ENCODE results near the gene MED9.
A peak's percentile ranks its signal among the peaks of the same experiment; 100 is the strongest.

Gene MED9

DNA sequence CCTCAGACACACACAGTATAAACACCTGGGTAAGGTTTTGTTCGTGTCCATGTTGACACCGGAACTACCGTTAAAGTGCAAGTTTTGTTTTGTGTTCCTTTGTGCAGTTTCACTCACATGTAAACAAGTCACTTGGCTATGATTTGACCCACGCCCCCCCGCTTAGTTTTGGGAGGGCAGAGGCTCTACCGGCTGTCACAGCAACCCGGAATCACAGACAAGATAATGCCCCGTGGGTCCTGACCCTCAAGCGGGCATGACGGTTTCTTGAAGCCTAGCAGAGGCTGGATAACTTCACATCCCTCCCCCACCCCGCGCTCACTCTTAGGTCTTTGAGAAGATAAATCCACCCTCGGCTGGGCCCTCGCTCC is 17.7 kb downstream of the MED9 start:
- no peak for DNase-seq (ENCODE audit: low read depth)
- H3K4me3 ChIP-seq (ENCODE audit: low read length), result no peak overlapping the region
- TF ChIP-seq, protein P1, sequence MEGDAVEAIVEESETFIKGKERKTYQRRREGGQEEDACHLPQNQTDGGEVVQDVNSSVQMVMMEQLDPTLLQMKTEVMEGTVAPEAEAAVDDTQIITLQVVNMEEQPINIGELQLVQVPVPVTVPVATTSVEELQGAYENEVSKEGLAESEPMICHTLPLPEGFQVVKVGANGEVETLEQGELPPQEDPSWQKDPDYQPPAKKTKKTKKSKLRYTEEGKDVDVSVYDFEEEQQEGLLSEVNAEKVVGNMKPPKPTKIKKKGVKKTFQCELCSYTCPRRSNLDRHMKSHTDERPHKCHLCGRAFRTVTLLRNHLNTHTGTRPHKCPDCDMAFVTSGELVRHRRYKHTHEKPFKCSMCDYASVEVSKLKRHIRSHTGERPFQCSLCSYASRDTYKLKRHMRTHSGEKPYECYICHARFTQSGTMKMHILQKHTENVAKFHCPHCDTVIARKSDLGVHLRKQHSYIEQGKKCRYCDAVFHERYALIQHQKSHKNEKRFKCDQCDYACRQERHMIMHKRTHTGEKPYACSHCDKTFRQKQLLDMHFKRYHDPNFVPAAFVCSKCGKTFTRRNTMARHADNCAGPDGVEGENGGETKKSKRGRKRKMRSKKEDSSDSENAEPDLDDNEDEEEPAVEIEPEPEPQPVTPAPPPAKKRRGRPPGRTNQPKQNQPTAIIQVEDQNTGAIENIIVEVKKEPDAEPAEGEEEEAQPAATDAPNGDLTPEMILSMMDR (IDR thresholded peaks at IDR 0.05; ENCODE audit: insufficient read depth, low read depth, low read length, missing control alignments), result no peak

DNA sequence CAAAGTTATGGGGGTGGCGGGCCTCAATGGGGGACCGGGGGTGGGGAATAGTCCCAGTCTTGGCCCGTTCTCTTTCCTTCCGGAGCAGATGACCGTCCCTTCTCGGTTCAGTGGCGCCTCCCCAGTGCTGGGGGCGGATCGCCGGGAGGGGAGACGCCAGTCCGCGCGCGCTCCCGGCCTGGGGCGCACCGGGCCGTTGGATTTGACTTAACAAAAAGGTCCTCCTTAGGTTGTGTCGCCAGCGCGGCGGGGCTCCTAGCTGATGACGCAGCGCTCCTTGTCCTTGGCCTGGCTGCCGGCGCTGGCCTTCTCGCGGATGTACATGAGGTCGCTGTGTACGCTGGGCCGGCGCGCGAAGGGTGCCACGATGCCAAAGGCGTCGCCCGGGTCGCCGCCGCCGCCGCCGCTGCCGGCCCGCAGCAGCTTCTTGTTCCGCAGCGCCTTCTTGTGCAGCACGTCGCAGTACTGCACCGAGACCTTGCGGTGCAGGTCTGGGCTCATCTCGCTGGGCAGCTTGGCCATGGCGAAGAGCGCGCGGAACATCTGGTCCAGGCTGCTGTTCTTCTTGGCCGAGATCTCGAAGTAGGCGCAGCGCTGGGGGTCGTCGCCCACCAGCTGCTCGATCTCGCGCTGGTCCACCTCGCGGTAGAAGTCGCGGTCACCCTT is 18.2 kb downstream of the MED9 start:
- no peak overlapping the region for H3K4me3 ChIP-seq (ENCODE audit: low read length)
- TF ChIP-seq, protein P1 (IDR thresholded peaks at IDR 0.05; ENCODE audit: insufficient read depth, low read depth, low read length, missing control alignments), result no peak
- DNase-seq (ENCODE audit: low read depth), result peak; percentile 45

DNA sequence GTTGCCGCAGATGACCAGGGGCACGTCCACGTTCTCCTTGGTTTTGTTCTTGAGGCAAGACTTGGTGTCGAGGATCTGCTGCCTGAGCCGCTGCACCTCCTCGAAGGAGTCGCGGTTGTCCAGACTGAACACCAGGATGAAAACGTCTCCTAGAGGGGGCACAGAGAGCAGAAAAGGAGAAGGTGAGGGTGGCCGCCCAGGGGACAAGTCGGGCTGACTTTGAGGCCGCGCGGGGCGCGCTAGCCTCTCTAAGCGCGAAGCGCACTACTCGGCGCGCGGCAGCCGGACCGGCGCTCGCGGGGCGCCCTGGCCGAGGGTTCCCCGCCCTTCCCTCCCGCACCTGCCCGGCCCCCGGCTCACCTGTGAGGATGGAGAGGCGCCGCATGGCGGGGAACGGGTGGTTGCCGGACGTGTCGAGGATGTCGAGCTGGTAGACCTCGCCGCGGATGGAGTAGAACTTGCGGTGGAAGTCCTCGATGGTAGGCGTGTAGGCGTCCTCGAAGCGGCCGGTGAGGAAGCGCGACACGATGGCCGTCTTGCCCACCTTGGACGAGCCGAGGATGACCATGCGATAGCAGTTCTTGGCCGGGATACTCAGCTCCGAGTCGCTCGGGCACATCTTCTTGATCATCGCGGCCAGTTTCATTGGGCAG is 18.9 kb downstream of the MED9 start:
- peak; percentile 37 for DNase-seq (ENCODE audit: low read depth)
- H3K4me3 ChIP-seq (ENCODE audit: low read length), result peak overlapping the region; percentile 21
- TF ChIP-seq, protein P1 (IDR thresholded peaks at IDR 0.05; ENCODE audit: insufficient read depth, low read depth, low read length, missing control alignments), result no peak

DNA sequence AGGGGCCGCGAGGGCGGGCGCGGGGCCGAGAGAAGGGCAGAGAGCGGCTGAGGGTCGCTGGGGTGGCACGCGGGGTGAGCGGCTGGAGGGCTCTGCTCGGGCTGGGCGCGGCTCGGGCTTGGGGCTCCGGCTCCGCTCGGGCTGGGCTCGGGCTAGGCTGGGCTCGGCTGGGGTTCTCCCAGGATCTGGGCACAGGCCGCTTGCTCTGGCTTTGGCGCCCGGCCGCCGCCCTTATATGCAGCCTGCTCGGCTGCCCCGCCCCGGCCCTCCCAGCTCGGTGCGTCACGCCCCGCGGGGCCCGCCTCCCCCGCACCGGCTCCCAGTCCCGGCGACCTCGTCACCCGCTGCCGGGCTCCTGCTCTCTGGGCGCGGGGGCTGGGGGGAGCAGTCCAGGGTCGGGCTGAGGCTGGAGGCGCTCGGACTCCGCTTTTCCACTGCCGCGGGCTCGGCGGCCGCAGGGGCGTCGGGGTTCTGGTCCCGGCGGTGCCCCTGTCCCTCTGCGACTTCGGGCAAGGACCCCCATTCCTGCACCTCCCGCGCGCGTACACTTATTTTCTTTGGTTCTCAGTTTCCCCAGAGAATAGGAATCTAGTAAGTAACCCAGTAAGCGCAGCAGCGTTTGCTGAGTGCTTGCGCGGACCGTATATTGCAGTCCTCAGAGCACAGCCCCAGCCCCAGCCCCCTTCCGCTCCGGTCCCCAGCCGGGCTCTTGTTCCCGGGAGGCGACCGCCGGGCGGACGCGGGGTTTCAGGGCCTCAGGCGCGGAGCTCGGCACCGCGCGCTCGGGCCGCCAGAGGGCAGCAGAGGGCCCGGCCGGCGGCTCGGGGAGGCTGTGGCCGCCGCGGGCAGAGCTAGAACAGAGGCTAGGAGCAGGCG is 19.6 kb downstream of the MED9 start, which contains the start of gene RASD1:
Gene RASD1 (minus strand): TSS at position 207 of the 876 bp plus-strand sequence. CDS start 214 bp downstream, outside the sequence.
- peak within 1 kb of the TSS; percentile 56 for H3K4me3 ChIP-seq (ENCODE audit: low read length)
- peak; percentile 90 for DNase-seq (ENCODE audit: low read depth)
- TF ChIP-seq, protein P1 (IDR thresholded peaks at IDR 0.05; ENCODE audit: insufficient read depth, low read depth, low read length, missing control alignments), result peak; percentile 39

DNA sequence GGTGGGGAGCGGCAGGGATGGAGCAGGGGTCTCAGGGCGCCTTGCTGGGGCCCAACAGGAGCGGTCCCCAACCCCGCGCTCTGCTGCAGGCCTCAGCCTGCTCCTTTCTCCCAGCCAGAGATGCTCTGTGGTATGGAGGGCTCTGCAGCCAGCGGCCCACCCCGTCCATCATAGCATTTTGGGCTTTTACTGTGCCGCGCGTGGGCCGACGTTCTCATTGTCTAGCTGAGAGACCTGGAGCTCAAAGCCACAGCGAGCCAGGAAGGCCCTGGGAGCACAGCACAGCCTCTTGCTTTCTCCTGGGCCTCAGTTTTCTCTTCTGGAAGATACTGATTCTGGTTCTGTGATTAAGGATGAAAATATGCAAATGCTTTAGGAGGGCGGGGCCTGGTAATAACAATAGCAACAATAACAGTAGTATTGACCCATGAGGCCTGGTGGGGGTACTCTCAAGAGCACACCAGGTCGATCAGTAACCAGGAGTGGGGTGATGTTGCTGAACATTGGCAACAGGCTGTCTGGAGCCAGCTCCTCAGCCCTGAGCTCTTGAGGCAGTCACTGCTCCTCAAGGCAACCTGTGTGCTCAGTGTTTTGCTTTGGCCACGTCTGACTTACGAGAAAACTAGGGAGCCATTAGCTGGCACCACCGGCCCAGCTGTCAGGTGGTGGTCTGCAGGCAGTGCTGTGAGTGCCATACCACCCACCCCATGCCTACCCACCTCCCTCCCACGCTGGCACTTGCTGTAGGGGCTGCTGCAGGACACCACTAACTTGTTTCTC is 20.5 kb downstream of the MED9 start:
- no peak overlapping the region for H3K4me3 ChIP-seq (ENCODE audit: low read length)
- TF ChIP-seq, protein P1 (IDR thresholded peaks at IDR 0.05; ENCODE audit: insufficient read depth, low read depth, low read length, missing control alignments), result no peak
- DNase-seq (ENCODE audit: low read depth), result no peak

DNA sequence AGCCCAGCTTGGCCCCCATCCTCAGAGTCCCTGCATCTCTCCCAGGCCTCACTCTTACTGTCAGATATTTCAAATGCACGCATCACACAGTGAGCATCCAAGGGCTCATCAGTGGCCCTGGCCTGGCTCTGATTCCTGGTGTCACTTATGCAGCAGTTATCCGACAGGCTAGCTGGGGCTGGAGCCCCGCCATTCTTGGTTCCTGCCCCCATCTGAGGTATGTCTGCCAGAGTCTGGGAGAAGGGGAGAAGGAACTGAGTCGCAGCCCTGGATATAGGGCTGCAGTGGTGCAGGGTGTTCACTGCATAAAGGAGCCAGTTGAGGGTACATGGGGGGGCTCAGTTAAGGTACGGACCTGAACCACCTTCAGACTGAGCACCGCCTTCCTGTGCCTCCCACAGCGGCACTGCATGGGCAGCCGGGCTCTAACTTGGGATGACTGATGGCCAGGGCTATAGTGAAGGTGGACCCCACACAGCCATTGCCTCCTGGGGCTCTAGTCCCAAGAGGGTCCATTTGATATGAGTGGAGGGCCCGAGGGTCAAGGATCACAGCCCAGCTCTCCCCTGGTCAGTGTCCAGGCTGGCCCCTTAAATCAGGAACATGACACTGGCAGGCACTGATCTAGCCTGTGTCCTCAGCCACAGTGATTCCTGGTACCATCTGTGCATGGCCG is 21.2 kb downstream of the MED9 start:
- TF ChIP-seq, protein P1 (IDR thresholded peaks at IDR 0.05; ENCODE audit: insufficient read depth, low read depth, low read length, missing control alignments), result no peak
- DNase-seq (ENCODE audit: low read depth), result no peak
- no peak overlapping the region for H3K4me3 ChIP-seq (ENCODE audit: low read length)

All from epithelial cell of esophagus (primary cell).